NCI-H187 treated with DMSO at 0.1 percent for 48 hours (cell line): Measurements from ENCODE around the gene BASP1.
"Not testable (repeated sequence)": the region's sequence is repeated elsewhere in the genome, so short reads cannot be mapped to it uniquely, and the experiment has no call there.

ENCODE experiments used
- DNase-seq: peaks from one replicate; lab custom pipeline; 2025; lab: John Stamatoyannopoulos, UW

Gene BASP1

DNA sequence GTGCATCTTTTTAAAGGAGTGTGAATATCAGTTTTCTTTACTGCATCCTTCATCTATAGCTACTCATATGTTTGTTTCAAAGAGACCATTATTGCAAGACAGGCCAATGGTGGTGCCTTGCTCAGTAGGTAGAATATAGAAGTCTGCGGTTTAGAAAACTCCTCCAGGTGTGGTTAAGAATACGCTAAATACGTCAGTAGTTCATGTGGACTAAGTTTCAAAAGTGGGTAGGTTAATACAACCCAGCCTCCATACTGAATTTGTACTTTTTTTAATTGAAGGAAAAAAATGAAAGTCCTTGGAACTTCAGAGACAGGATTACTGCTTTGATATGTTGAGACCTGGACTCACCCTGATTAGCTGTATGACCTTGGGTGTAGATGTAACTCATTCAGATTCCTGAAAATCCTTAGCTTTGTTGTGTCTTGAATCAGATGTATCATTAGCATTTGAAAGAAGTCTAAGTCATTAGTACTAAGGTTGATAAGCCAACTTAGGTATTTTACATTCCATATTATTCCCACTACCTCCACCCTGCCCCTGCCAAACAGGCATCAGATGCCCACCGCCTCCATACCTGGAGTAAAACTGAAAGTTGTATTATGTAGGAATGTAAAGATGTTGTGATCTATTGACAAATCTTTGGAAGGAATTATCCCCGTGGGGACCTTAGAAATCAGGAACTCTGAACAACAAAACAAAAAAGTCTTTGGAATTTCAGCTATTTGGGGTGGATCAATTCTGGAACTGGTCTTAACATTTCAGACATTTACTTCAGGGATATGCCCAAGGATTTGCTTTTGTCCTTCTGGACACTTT, 6.1 kb downstream of the BASP1 start:
- no peak for DNase-seq

DNA sequence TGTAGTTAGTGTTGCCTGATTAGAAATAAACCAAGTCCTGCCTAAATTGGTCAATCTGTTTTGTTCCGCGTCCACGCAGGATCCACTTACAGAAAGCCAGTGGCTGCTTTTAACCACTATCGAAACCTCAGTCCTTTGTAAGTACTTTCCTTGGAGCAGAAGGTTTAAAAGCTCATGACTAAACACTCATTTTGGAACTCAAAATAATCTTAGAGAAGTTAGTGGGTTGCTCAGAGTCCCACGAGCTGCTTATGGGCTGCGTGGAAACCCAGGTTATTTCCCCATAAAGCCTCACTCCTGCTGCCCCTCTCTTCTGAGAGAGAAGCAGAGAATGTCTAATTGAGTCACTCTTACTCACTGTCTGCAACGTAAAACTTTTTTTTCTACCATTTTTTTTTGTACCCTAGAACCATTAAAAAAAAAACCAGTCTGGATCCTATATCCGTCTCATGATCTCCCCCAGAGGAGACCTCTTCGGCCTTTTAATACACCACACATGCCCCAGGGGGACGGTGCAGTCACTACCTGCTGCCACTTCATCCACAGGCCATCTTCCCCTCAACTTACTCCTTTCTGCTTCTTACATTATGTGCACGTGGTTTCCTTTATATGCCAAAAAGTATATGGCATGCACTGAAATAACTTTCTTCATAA, 7.6 kb downstream of the BASP1 start:
- DNase-seq = no peak

DNA sequence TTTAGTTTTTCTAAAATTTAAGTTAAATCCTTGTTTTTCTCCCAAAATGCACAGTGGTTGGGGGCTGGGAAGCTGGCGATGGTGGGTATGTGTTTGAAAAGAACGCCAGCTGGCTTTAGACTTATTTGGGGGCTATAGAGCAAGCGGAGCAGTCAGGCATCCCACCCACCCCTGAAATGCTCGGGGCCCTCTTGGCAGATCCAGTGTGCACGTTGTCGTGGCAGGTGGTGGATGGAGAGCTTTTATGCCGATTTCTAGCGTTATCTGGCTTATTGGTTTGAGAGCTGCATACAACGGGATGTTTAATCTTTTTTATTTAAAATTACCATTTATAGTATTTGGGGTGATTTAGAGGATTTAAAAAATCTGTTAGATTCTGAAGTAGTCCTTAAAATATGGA, 8.1 kb downstream of the BASP1 start:
- no peak for DNase-seq

DNA sequence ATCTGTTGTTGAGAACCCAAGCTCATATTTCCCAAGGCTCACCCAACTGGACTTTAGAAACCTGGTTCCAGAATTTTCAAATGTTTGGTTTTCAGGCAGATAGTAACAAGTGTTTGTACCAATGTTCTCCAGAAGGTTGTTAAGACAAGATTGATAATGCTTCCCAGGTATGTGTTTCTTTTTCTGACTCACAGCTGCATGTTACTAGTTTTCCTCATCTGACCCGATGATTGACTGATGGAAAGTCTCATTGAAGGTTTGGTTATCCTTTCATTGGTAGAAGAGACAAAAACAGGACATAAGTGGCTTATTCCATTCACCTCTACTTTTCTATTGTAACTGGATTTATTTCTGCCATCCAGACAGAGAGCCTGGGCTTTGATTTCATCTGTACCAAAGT, 10.4 kb downstream of the BASP1 start:
- no peak for DNase-seq

DNA sequence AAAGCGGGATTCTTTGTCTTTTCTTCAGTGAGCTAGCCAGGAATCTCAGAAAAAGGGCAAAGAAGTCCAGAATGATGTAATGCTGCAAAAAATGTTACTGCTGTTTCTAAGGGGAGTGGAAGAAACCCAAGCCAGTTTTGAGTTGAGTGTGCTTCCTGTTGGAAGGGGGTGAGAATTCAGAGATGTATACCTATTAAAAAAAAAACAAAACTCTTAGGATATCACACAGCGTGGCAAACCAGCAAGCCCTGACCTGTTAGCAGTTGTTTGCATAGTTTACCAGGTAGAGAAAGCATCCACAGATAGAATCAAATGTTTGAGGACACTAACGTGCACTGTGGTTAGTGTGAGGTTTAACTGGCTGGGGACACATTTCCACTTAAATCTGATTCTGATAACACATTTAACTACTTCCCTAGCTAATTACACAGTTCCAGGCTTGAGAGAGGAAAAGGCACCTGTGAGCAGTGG, 11.4 kb downstream of the BASP1 start:
- DNase-seq = no peak

DNA sequence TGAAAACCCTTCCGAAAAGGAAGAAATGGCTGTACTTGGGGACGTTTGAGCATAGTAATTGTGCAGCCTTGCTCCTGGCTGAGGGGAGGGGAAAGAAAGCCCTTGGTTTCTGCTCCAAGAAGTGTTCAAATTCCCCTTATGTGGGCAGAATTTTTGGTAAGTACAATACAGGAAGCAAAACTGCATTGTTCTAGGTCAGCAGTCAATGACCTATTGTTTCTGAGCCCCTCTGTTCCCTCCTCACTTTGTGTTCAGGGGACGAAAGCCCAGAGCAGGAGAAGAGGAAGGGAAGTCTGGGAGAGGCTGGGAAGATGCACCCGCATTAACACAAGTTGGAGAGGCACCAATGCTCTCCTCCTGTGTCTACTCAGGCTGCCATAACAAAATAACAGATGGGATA, 11.9 kb downstream of the BASP1 start:
- no peak for DNase-seq

DNA sequence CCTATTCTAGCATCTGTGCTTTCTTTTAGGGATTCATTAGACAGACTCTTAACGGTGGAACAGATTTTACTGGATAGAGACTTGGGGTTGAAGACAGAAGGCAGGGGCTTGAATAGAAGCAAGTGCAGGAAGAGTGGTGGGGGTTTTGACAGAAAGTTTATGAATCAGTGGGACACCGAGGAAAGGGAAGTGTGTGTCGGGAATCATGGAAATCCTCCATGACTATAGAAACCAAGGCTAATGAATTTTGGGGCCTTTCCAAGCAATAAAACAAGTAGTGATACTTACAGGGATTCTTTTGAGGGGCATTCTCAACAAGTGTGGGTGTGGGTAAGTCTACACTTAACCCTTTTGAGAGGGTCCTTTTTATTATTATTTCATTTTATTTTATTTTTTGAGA, 12.8 kb downstream of the BASP1 start:
- DNase-seq = no peak

DNA sequence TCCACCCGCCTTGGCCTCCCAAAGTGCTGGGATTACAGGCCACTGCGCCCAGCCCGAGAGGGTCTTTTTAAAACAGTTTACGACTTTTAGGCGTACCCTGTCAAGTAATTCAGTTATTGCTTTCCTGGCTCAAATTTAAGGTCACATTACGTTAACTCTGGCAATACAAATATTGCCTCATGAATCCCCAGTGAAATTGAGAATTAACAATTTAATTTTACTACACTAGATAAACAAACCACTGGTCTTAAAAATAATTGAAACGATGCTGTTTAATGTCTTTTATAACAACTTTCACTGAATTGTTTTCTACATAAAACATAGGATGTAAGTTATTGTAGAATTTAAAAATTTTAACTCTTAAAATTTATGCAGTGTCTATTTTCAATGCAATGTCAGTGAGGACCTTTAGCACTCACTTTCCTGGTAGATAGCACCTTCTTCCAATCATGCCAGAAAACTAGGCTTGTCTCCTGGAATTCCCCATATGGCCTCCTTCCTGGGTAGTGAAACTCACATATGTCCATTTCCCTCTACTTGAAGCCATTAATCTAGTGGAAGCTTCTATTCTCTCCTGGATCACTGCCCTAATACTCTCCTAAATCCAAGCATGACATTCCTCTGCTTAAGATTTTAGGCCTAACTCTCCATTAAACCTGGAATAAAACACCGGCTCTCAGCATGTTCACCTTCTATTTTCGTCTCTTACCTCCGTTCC, 13.5 kb downstream of the BASP1 start:
- no peak for DNase-seq

DNA sequence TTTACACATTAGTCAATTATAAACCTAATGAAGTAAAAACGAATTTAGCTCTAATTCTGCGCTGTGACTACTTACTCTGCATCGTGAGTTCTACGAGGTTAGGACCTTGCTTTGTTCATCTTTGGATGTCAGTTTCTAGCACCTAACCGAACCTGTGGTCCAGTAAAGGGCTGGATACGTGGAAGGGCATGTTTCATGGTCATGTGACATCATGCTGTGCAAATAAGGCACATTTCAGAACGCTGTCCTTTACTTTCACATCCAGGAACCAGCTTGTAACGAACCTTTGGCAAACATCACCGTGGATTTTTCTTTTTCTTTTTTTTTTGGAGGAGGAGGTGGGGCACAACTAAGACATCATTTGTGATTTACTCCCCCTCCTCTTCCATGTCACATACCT, 15.0 kb downstream of the BASP1 start:
- DNase-seq = no peak

DNA sequence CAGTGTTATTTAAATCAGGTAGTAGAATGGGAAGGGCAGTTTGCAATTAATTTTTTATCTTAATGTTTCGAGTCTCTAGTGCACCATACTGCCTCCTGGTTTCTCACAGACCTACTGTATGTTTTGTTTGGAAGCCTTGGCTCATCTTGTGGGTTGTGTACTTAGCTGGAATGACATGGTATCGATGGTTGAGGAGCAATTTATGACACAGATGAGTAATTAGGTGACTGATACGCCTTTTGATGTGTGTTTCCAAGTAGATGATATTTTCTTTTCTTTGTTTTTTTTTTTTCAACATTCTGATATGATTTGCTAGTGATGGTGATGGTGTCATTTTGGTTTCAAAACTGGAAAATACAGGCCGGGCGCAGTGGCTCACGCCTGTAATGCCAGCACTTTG, 16.1 kb downstream of the BASP1 start:
- DNase-seq = no peak

DNA sequence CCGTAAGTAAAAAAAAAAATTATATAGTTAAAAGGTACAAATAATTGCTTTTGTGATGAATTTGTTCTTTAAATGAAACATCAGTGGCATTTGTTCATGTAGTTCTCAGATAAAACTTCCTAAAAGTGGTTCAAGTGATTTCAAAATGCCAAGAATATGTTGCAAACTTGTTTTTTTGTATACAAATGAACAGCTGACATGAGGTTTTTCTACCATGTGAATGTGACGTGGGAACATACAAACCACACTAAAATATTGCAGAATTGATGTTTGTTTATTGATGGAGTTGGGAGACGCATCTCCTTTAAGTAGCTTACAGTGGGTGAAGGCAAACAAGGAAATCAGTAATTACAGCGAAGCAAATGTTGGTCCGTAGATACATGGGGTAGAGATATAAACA, 16.9 kb downstream of the BASP1 start:
- DNase-seq = no peak

DNA sequence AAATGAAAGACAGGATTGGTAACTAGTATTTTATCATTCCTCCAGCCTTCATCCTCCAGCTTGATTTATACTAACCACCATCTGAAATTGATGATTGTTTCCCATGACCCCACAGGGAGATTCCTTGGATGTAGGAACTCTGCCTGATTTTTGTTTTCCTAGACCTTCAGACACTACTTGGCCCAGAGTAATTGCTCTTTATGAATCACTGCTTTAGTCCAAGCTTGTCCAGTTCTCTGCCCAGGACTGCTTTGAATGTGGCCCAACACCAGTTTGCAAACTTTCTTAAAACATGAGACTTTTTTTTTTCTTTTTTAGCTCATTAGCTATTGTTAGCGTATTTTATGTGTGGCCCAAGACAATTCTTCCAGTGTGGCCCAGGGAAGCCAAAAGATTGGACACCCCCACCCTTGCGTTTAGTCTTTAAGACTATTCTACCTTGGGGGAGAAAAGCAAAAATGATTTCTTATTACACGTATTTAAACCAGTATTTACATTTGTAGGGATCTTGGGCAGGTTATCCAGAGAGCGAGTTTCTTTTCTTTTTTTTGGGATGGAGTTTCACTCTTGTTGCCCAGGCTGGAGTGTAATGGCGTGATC, 18.4 kb downstream of the BASP1 start:
- no peak for DNase-seq

DNA sequence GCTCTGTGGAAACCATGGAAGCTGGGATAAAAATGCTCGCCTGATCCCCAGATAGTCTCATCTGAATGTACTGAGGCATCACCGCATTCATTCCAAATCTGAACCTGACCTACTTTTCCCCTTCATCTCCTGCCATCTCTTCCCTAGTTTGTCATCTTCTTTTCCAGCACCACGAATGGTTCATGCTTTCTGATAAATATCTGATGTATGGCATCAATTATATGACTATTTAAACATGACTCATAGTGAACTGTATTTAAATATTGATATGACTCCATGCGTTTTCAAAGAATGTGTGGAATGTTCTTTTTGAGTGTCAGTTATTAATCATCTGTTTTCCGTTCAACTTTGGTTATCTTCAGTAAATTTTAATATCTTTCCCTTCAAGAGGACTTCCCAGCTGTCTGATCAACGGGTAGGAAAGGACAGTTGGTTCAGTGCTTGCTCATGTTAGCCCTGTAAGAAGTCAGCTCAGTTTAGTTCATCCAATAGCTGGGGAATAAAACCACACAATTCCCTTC, 21.1 kb downstream of the BASP1 start:
- no peak for DNase-seq

DNA sequence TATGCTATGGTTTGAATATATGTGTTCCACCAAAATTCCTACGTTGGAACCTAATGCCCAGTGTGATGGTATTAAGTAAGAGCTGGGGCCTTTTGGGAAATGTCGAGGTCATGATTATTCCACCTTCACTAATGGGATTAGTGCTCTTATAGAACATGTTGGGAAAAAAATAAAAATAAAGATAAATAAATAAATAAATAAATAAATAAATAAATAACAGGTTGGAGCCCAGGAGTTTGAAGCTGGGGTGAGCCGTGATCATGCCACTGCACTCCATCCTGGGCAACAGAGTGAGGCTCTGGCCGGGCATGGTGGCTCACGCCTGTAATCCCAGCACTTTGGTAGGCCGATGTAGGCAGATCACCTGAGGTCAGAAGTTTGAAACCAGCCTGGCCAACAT, 22.5 kb downstream of the BASP1 start:
- DNase-seq = no peak

DNA sequence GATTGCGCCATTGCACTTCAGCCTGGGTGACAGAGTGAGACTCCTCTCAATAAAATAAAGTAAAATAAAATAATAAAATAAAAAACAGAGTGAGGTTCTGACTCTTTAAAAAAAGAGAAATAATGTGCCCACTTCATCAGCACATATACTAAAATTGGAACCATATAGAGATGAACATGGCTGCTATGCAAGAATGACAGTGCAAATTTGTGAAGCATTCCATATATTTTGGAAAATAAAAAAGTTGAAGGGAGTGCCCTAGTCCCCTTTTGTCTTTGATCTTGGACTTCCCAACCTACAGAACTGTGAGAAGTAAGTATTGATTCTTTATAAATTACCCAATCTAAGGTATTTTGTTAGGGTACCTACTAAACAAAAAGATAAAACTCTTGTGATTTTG, 23.1 kb downstream of the BASP1 start:
- no peak for DNase-seq

DNA sequence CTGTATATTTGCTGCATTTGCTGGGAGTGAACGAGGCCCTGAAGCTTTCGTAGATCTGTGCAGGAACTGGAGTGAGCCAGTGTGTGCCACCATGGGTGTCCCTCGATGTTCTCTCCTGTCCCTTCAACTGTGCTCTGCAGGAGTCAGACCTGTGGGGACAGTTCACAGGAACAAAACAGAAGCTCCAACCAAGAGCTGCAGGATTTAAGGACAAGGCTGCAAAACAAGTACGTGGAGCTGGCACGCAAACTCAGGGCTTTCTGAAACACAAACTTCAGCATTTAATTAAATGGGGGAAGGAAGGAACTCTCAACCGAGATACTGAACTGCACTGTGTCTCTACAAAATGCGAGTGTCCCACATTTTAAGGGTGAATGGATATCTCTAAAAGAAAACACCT, 24.2 kb downstream of the BASP1 start:
- DNase-seq = no peak

DNA sequence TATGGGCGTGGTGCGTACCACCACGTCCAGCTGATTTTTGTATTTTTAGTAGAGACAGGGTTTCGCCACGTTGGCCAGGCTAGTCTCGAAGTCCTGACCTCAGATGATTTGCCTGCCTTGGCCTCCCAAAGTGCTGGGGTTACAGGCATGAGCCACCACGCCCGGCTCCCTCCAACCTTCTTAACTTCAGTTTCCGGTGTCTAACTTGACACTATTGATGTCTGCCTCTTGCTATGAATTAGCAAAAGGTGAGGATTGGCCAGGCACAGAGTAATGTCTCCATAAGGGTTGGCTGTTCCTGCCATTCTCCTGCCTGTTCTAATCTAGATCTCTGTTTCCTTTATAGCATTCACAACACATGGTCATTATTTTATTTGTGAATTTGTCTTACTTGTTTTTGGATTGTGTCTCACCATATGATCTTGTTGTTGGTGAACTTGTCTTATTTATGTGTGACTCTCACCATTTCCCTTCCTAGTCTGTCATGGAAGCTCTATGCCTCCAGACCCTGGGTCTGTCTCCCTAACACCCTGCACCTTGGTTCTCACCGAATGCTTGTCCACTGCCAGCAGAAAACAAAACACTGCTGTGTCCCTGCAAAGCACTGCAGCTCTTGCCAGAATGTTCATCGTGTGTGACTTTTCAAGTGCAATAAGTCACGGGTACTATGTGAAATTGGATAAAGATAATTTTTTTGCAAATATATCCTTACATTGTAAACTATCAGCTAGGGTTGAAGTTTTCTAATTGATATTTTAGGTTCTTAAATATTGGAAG, 26.0 kb downstream of the BASP1 start:
- no peak for DNase-seq

DNA sequence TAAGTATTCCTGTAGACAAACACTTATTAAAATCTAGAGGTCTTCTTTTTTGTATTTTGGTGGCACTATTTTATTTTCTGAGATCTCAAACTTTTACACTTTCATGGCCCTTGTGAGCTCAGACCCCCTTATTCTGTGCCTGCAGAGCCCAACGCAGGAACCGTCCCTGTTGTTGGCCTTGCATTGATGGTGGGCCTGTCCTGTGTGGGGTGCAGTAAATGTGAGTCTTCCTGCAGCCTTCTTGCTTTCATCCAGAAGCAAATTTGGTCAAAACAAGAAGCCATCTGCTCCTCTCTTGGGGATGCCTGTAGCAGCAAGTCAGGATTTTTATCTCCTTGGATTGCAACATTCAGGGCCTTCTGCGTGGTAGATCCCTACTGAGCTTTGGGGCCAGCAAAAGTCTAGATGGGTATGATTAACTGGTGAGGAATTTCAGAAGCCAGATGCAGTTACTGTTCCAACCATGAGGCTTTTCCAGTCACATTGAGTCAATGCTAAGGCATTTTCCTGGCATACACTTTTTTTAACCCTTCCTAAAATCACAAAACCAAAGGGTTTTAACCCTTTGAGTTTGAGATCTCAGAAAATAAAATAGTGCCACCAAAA, 31.7 kb downstream of the BASP1 start:
- no peak for DNase-seq

DNA sequence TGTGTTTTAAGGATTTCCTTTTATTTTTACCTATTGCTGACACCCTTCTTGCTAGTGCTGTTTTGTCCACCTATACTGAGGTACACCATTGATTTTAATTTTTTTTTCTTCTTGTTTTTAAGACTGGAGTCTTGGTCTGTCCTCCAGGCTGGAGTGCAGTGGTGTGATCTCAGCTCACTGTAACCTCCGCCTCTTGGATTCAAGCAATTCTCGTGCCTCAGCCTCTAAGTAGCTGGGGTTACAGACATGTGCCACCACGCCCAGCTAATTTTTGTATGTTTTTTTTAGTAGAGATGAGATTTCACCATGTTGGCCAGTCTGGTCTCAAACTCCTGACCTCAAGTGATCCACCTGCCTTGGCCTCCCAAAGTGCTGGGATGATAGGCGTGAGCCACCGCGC, 32.4 kb downstream of the BASP1 start:
- not testable (repeated sequence) for DNase-seq

DNA sequence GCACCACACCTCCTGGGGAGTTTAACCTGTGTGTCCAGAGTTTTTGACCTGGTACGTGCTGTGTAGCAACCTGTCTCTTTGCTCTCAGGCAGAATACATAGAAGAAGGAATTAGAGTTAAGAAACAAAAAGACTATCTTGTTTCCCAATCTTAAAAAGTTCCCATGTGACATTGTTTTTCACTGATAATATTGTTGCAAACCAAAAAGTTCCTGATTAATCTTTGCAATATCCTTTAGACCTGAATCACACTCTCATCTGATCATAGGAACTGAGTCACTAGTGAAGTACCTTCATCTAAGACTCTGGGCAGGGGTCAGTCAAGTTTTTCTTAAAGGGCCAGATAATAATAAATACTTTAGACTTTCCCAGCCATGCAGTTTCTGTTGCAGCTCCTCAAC, 35.1 kb downstream of the BASP1 start:
- no peak for DNase-seq

DNA sequence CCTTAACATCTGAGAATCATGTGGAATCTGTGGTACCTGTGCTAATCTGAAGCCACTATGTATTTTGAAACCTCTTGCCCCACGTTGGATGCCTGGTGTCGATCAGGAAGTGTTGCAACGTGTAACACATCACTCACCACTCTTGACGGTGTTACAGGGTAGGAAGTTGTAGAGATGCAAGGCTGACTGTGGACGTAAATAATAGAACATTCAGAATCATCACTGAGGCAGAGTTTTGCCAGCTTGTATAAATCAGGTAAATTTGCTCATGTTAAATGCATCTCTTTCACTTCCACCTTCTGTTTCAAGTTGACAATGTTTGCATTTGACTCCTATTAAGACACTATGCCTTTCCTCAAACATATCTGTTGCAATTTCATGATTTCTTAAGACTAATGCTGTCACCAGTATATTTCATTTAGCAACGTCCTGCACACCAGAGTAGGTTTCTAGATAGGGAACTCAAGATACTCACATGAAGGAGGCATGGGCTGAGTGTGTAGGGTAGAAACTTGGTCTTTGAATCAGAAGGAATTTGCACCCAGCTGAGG, 38.1 kb downstream of the BASP1 start:
- DNase-seq = no peak
